GM21515 (cell line): ENCODE data around the gene AP3S1.

ENCODE experiments used
- ATAC-seq: cut with Tn5 transposase; IDR thresholded peaks from one replicate; pipeline ENCODE4 v1.9.1; 2021; ENCODE audit not compliant: unreplicated experiment

AP3S1 gene

GRCh38 chr5:115936031-115936430 lies 94.3 kb downstream of the AP3S1 start:
- no peak for ATAC-seq

GRCh38 chr5:115939059-115939458 lies 97.3 kb downstream of the AP3S1 start:
- no peak for ATAC-seq

- ATAC-seq = no peak
These were observed 98.5 kb downstream of the AP3S1 start for GRCh38 chr5:115940080-115940810.

- ATAC-seq = no peak
These were observed 99.4 kb downstream of the AP3S1 start for GRCh38 chr5:115941051-115941675.

- no peak for ATAC-seq
These were observed 102.8 kb downstream of the AP3S1 start for GRCh38 chr5:115944501-115944900.

GRCh38 chr5:115946655-115947054 lies 104.9 kb downstream of the AP3S1 start:
- ATAC-seq = no peak

GRCh38 chr5:115947260-115947659 lies 105.5 kb downstream of the AP3S1 start:
- no peak for ATAC-seq

- no peak for ATAC-seq
These were observed 106.4 kb downstream of the AP3S1 start for GRCh38 chr5:115948091-115948534.

- ATAC-seq = no peak
These were observed 107.4 kb downstream of the AP3S1 start for GRCh38 chr5:115949096-115949495.

- no peak for ATAC-seq
These were observed 110.9 kb downstream of the AP3S1 start for GRCh38 chr5:115952588-115952987.

GRCh38 chr5:115954144-115954543 lies 112.4 kb downstream of the AP3S1 start:
- ATAC-seq = no peak

- no peak for ATAC-seq
These were observed 115.2 kb downstream of the AP3S1 start for GRCh38 chr5:115956957-115957356.

GRCh38 chr5:115961381-115962238 lies 119.9 kb downstream of the AP3S1 start:
- no peak for ATAC-seq

GRCh38 chr5:115962239-115962564 lies 120.5 kb downstream of the AP3S1 start, which contains the start of gene LVRN:
Gene LVRN, plus strand, starts transcription at chr5:115962475. Its CDS starts 143 bp downstream, at chr5:115962618.
- no peak for ATAC-seq

GRCh38 chr5:115962565-115963402 lies 121.0 kb downstream of the AP3S1 start:
- no peak for ATAC-seq

- ATAC-seq = no peak
These were observed 121.8 kb downstream of the AP3S1 start for GRCh38 chr5:115963566-115963965.
